ENCODE measurements around the gene SCYL2. TPM values are rescaled to one million over a fixed set of nuclear protein-coding genes. Genes with fewer than 3 reads are reported as not detected.
"Not testable (repeated sequence)": the region's sequence is repeated elsewhere in the genome, so short reads cannot be mapped to it uniquely, and the experiment has no call there.

The SCYL2 gene
- total RNA-seq, 2 experiments from 2014 or later = 25.9 to 29.3 TPM

DNA sequence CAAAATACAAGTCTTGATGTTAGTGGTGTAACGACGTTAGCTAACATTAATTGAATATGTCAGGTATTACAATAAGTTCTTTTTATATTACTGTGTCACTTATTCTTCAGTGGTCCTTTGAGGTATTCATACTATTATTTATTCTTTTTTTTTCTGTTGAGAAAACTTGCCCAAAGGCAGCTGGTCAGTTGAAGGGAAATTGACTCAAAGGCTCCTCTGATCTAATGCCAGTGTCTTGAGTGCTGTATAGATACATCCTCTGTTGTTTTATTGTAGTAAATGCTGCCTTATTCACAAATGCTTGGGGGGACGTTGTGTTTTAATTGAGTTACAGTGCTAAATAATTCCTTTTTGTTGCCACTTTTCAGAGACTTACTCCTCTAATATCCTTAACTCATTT lies 23.0 kb downstream of the SCYL2 start:
- ChIA-PET CTCF (interaction anchor here (0.7 kb wide), 1 partner anchor 235 kb away, joined by 7 read pairs; no protein-coding TSS in a partner anchor), POLR2A (no interaction called here)
- intact Hi-C loops (cut with DNase I, micrococcal nuclease) = no loop called here
- H3K9me3 Mint-ChIP-seq (ENCODE audit: low read depth) = no peaks in the 10 kb centered on the region
- no peak overlapping the region for H3K27ac Mint-ChIP-seq
- H3K4me3 Mint-ChIP-seq = no peak overlapping the region
- DNase-seq = no peak
- H3K27me3 Mint-ChIP-seq = no peaks in the 10 kb centered on the region
- no peak for ATAC-seq
- H3K4me1 Mint-ChIP-seq = no peaks in the 10 kb centered on the region
- peaks cover 17% of the 10 kb centered on the region for H3K36me3 Mint-ChIP-seq (ENCODE audit: low read depth)

DNA sequence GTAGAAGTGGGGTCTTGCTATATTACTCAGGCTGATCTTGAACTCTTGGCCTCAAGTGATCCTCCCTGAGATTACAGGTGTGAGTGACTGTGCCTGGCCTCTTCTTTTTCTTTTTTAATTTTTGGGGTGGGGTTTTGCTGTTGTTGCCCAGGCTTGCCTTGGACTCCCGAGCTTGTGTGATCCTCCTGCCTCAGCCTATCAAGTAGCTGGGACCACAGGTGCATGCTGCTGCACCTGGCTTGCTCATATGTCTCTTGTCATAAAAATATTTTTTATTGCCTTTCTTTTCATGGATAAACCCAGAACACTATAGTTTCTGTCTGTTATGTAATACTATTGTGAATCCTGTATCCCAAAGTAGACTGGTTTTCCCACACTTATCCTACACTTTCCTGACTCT lies 26.0 kb downstream of the SCYL2 start:
- intact Hi-C loops (cut with DNase I, micrococcal nuclease) = no loop called here
- Mint-ChIP-seq H3K36me3 (ENCODE audit: low read depth) (peaks cover 18% of the 10 kb centered on the region), H3K4me3 (no peak overlapping the region), H3K27me3 (no peaks in the 10 kb centered on the region), H3K9me3 (ENCODE audit: low read depth) (no peaks in the 10 kb centered on the region), H3K27ac (peak overlapping the region; percentile 34), H3K4me1 (no peaks in the 10 kb centered on the region)
- ChIA-PET POLR2A (no interaction called here), CTCF (no interaction called here)
- DNase-seq (no peak), ATAC-seq (no peak)

GRCh38 chr12:100294366-100294765 lies 27.4 kb downstream of the SCYL2 start:
- intact Hi-C loops (cut with DNase I, micrococcal nuclease); H3K4me3 Mint-ChIP-seq; DNase-seq; ATAC-seq; H3K4me1 Mint-ChIP-seq; H3K27me3 Mint-ChIP-seq; CTCF ChIA-PET; POLR2A ChIA-PET; H3K9me3 Mint-ChIP-seq (ENCODE audit: low read depth); H3K27ac Mint-ChIP-seq: not testable (repeated sequence)
- peaks cover 29% of the 10 kb centered on the region for H3K36me3 Mint-ChIP-seq (ENCODE audit: low read depth)

GRCh38 chr12:100295764-100296555 lies 29.0 kb downstream of the SCYL2 start:
- Mint-ChIP-seq H3K4me1 (no peaks in the 10 kb centered on the region), H3K27me3 (no peaks in the 10 kb centered on the region), H3K27ac (no peak overlapping the region), H3K36me3 (ENCODE audit: low read depth) (peaks cover 40% of the 10 kb centered on the region), H3K9me3 (ENCODE audit: low read depth) (peaks cover 7% of the 10 kb centered on the region), H3K4me3 (no peak overlapping the region)
- ATAC-seq (no peak), DNase-seq (no peak)
- intact Hi-C loops (cut with DNase I, micrococcal nuclease) = no loop called here
- POLR2A ChIA-PET = no interaction called here
- CTCF ChIA-PET = no interaction called here

DNA sequence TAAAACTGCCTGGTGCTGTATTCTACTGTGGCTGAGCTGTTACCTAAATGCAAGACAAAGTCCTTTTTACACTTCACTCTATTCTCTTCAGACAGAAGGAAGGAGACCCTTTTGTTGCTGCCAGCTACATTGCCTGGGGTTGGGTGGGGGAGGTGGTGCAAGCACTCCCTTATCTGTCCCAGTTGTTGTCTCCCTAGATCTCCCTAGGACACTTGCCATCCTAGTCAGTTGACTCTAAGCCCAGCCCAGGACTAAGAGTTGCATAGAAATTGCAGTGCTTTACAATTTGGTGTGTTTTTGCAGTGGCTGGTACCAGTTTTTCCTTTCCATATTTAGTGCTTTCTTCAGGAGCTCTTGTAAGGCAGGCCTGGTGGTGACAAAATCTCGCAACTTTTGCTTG lies 35.1 kb downstream of the SCYL2 start:
- Mint-ChIP-seq H3K4me1 (no peaks in the 10 kb centered on the region), H3K36me3 (ENCODE audit: low read depth) (peaks cover 79% of the 10 kb centered on the region), H3K4me3 (no peak overlapping the region), H3K27me3 (no peaks in the 10 kb centered on the region), H3K27ac (no peak overlapping the region), H3K9me3 (ENCODE audit: low read depth) (peaks cover 24% of the 10 kb centered on the region)
- intact Hi-C loops (cut with DNase I, micrococcal nuclease) = no loop called here
- ChIA-PET CTCF (no interaction called here), POLR2A (no interaction called here)
- DNase-seq = no peak
- ATAC-seq = no peak

DNA sequence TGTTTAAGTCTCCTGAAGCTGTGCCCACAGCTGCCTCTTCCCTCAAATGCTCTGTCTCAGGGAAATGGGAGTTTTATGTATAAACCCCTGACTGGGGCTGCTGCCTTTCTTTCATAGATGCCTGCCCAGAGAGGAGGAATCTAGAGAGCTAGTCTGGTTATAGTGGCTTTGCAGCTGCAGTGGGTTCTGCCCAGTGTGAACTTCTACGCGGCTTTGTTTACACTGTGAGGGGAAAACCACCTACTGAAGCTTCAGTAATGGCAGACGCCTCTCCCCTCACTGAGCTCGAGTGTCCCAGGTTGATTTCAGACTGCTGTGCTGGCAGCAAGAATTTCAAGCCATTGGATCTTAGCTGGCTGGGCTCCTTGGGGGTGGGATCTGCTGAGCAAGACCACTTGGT lies 36.9 kb downstream of the SCYL2 start:
- Mint-ChIP-seq H3K9me3 (ENCODE audit: low read depth) (peaks cover 24% of the 10 kb centered on the region), H3K36me3 (ENCODE audit: low read depth) (peaks cover 72% of the 10 kb centered on the region), H3K27ac (no peak overlapping the region), H3K4me3 (no peak overlapping the region), H3K27me3 (no peaks in the 10 kb centered on the region), H3K4me1 (no peaks in the 10 kb centered on the region)
- intact Hi-C loops (cut with DNase I, micrococcal nuclease) = no loop called here
- ChIA-PET CTCF (no interaction called here), POLR2A (no interaction called here)
- ATAC-seq = no peak
- DNase-seq = no peak

DNA sequence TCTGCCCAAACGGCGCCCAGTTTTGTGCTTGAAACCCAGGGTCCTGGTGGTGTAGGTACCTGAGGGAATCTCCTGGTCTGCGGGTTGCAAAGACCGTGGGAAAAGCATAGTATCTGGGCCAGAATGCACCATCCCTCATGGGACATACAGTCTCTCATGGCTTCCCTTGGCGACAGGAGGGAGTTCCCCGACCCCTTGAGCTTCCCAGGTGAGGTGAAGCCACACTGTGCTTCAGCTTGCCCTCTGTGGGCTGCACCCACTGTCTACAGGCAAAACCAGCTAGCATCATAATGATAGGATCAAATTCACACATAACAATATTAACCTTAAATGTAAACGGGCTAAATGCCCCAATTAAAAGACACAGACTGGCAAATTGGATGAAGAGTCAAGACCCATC lies 37.4 kb downstream of the SCYL2 start:
- ATAC-seq; POLR2A ChIA-PET; H3K4me1 Mint-ChIP-seq; H3K27me3 Mint-ChIP-seq; intact Hi-C loops (cut with DNase I, micrococcal nuclease); CTCF ChIA-PET; H3K27ac Mint-ChIP-seq; DNase-seq; H3K4me3 Mint-ChIP-seq: not testable (repeated sequence)
- Mint-ChIP-seq H3K36me3 (ENCODE audit: low read depth) (peaks cover 69% of the 10 kb centered on the region), H3K9me3 (ENCODE audit: low read depth) (peaks cover 24% of the 10 kb centered on the region)

DNA sequence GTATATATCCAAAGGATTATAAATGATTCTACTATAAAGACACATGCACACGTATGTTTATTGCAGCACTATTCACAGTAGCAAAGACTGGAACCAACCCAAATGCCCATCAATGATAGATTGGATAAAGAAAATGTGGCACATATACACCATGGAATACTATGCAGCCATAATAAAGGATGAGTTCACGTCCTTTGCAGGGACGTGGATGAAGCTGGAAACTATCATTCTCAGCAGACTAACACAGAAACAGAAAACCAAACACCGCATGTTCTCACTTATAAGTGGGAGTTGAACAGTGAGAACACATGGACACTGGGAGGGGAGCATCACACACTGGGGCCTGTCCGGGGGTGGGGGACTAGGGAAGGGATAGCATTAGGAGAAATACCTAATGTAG lies 41.2 kb downstream of the SCYL2 start:
- H3K4me3 Mint-ChIP-seq; CTCF ChIA-PET; intact Hi-C loops (cut with DNase I, micrococcal nuclease); H3K27me3 Mint-ChIP-seq; DNase-seq; H3K27ac Mint-ChIP-seq; H3K4me1 Mint-ChIP-seq; POLR2A ChIA-PET; ATAC-seq: not testable (repeated sequence)
- Mint-ChIP-seq H3K9me3 (ENCODE audit: low read depth) (peaks cover 16% of the 10 kb centered on the region), H3K36me3 (ENCODE audit: low read depth) (peaks cover 43% of the 10 kb centered on the region)

DNA sequence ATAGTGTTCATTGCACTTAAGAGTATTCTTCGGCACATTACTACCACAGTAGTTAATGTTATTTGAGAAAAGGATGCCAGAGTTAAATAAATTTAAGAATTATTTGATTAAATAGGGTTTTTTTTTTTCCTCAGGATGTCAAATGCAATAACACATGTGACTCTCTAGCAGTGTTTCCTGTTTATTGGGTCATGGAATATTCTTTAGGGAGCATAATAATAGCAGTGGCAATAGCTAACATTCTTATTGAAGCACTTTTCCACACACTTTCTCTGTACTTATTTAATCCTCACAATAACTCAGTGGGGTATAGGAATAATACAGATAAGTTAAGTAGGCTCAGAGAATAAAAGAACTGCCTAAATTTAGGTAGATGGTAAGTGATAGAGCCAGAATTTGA lies 44.3 kb downstream of the SCYL2 start:
- DNase-seq = no peak
- Mint-ChIP-seq H3K27ac (no peak overlapping the region), H3K4me1 (no peaks in the 10 kb centered on the region), H3K4me3 (no peak overlapping the region), H3K9me3 (ENCODE audit: low read depth) (peaks cover 4% of the 10 kb centered on the region), H3K36me3 (ENCODE audit: low read depth) (peaks cover 21% of the 10 kb centered on the region), H3K27me3 (no peaks in the 10 kb centered on the region)
- POLR2A ChIA-PET = interaction anchor here (0.7 kb wide), 1 partner anchor 40 kb away, joined by 3 read pairs; no protein-coding TSS in a partner anchor
- intact Hi-C loops (cut with DNase I, micrococcal nuclease) = no loop called here
- CTCF ChIA-PET = no interaction called here
- ATAC-seq = no peak

DNA sequence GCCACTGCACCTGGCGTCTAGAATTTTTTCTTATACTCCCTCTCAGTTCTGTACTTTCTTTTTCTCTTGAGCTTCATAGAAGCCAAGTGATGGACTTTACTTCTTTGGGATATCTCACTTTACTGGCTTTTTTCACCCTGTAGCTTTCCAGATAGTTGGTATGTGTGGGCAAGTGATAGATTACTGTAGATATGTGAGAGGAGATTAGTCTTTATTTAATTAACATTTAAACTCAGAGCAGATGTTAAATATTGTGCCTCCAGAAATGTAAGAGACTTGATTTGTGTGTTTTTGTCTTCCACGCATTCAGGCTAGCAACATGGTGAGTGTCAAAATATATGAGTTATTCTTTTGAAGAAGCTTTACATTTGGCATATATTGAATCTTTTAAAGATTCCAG lies 50.4 kb downstream of the SCYL2 start:
- Mint-ChIP-seq H3K9me3 (ENCODE audit: low read depth) (no peaks in the 10 kb centered on the region), H3K4me1 (no peaks in the 10 kb centered on the region), H3K4me3 (no peak overlapping the region), H3K27ac (no peak overlapping the region), H3K27me3 (no peaks in the 10 kb centered on the region), H3K36me3 (ENCODE audit: low read depth) (peaks cover 23% of the 10 kb centered on the region)
- ChIA-PET POLR2A (no interaction called here), CTCF (no interaction called here)
- intact Hi-C loops (cut with DNase I, micrococcal nuclease) = no loop called here
- ATAC-seq = no peak
- DNase-seq = no peak

GRCh38 chr12:100324498-100324897 lies 57.5 kb downstream of the SCYL2 start:
- peaks cover 18% of the 10 kb centered on the region for H3K36me3 Mint-ChIP-seq (ENCODE audit: low read depth)
- ChIA-PET POLR2A (no interaction called here), CTCF (interaction anchor here (0.8 to 0.9 kb wide), 2 partner anchors 13 to 229 kb away, joined by 3 read pairs; no protein-coding TSS in a partner anchor)
- H3K4me3 Mint-ChIP-seq = no peak overlapping the region
- intact Hi-C loops (cut with DNase I, micrococcal nuclease) = no loop called here
- H3K4me1 Mint-ChIP-seq = peaks cover 5% of the 10 kb centered on the region
- no peak for DNase-seq
- H3K9me3 Mint-ChIP-seq (ENCODE audit: low read depth) = no peaks in the 10 kb centered on the region
- no peak overlapping the region for H3K27ac Mint-ChIP-seq
- no peaks in the 10 kb centered on the region for H3K27me3 Mint-ChIP-seq
- no peak for ATAC-seq

GRCh38 chr12:100326208-100326607 lies 59.2 kb downstream of the SCYL2 start:
- CTCF ChIA-PET = interaction anchor here (0.5 to 1.4 kb wide), 2 partner anchors 65 to 79 kb away, joined by 3 read pairs; no protein-coding TSS in a partner anchor
- Mint-ChIP-seq H3K27me3 (no peaks in the 10 kb centered on the region), H3K4me1 (peaks cover 10% of the 10 kb centered on the region), H3K9me3 (ENCODE audit: low read depth) (no peaks in the 10 kb centered on the region), H3K27ac (no peak overlapping the region), H3K36me3 (ENCODE audit: low read depth) (peaks cover 28% of the 10 kb centered on the region), H3K4me3 (no peak overlapping the region)
- DNase-seq (no peak), ATAC-seq (no peak)
- POLR2A ChIA-PET = no interaction called here
- intact Hi-C loops (cut with DNase I, micrococcal nuclease) = no loop called here

All from activated CD4-positive, alpha-beta T cell treated with anti-CD3 and anti-CD28 coated beads for 36 hours (primary cell).